ENCODE results near the gene TNC. TPM values are rescaled to one million over a fixed set of nuclear protein-coding genes. Genes with fewer than 3 reads are reported as not detected.

The TNC gene
- total RNA-seq, 1 experiment from 2014 or later = 5.7 TPM

DNA sequence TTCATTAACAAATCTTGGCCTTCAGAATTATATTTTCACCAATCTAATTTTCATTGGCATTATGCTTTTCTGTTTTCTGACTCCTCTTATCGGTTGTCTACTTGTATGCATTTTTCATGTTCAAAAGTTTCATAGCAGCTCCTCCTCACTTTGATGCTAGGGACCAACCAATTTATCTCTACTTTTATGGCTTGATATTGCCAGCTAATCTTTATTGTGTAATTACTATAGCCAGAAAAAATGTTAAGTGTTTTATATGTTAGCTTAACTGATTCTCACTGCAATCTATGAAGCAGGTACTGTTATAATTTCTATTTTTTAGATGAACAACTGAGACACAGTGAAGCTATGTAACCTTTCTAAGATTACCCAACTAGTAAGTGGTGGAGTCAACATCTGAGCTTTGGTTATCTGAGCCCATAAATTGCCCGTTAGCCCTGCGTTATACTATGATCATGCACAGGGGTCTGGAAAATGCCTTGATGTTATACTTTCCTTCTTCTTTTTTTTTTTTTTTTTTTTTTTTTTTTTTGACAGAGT lies 34.4 kb upstream of the TNC start:
- Histone ChIP-seq H3K4me3 (ENCODE audit: low read depth in 2 of 2, low read length in 2 of 2) (no peak overlapping the region), H3K36me3 (ENCODE audit: control insufficient read depth, insufficient read depth, low read length) (no peaks in the 10 kb centered on the region), H3K4me1 (ENCODE audit: control insufficient read depth, insufficient read depth, low read length) (no peaks in the 10 kb centered on the region), H3K27ac (ENCODE audit: low read length) (no peak overlapping the region), H3K9me3 (ENCODE audit: control insufficient read depth, insufficient read depth, low read depth, low read length) (no peaks in the 10 kb centered on the region), H3K27me3 (ENCODE audit: control insufficient read depth, insufficient read depth, low read length) (no peaks in the 10 kb centered on the region)
- intact Hi-C loops (cut with micrococcal nuclease; ENCODE audit: unreplicated experiment) (no loop called here), in situ Hi-C loops (cut with HindIII; ENCODE audit: low pct_unique_long_range_greater_than_20kb, low sequenced_read_pairs) (no loop called here)
- TF ChIP-seq REST (IDR thresholded peaks at IDR 0.05; ENCODE audit: insufficient read depth in 1 of 2, low read depth in 2 of 2, low read length in 1 of 2) (no peak), SIN3A (IDR thresholded peaks at IDR 0.05; ENCODE audit: borderline replicate concordance, insufficient read depth, low read depth, low read length) (no peak)
- CTCF ChIA-PET = interaction anchor here (0.6 kb wide), 1 partner anchor 372 kb away, joined by 5 read pairs; no protein-coding TSS in a partner anchor
- no peak for ATAC-seq
- DNase-seq (ENCODE audit: low read depth, low spot score) = no peak
- no TSS peak for BruUV-seq (replicated peaks)
- POLR2A ChIA-PET = no interaction called here

DNA sequence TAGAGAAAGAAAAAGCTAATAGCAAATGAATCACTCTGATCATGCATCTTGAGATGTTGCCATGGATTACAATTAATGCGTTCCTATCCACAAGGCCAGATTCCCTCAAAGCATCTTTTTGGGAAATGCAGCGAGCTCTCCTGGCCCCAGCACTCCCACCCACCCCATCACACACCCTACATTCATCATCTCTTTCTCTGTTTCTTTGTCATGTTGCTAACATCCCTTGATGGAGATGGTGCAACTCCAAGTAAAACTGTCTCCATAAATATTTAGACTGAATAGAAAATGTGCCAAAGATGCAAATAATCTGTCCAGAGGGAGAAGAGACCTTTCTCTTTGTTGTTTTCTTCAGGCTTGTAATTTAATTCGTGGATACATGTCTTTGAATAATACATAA lies 30.8 kb upstream of the TNC start:
- no peak overlapping the region for H3K27ac ChIP-seq (ENCODE audit: low read length)
- no peaks in the 10 kb centered on the region for H3K27me3 ChIP-seq (ENCODE audit: control insufficient read depth, insufficient read depth, low read length)
- H3K4me1 ChIP-seq (ENCODE audit: control insufficient read depth, insufficient read depth, low read length) = no peaks in the 10 kb centered on the region
- CTCF ChIA-PET = no interaction called here
- H3K4me3 ChIP-seq (ENCODE audit: low read depth in 2 of 2, low read length in 2 of 2) = no peak overlapping the region
- DNase-seq (ENCODE audit: low read depth, low spot score) = no peak
- TF ChIP-seq TCF7L2 (IDR thresholded peaks at IDR 0.05; ENCODE audit: low read depth, low read length) (no peak), SIN3A (IDR thresholded peaks at IDR 0.05; ENCODE audit: borderline replicate concordance, insufficient read depth, low read depth, low read length) (no peak), REST (IDR thresholded peaks at IDR 0.05; ENCODE audit: insufficient read depth in 1 of 2, low read depth in 2 of 2, low read length in 1 of 2) (no peak), POLR2AphosphoS5 (IDR thresholded peaks at IDR 0.05; ENCODE audit: low read depth, low read length) (no peak)
- TF ChIP-seq, protein P1, sequence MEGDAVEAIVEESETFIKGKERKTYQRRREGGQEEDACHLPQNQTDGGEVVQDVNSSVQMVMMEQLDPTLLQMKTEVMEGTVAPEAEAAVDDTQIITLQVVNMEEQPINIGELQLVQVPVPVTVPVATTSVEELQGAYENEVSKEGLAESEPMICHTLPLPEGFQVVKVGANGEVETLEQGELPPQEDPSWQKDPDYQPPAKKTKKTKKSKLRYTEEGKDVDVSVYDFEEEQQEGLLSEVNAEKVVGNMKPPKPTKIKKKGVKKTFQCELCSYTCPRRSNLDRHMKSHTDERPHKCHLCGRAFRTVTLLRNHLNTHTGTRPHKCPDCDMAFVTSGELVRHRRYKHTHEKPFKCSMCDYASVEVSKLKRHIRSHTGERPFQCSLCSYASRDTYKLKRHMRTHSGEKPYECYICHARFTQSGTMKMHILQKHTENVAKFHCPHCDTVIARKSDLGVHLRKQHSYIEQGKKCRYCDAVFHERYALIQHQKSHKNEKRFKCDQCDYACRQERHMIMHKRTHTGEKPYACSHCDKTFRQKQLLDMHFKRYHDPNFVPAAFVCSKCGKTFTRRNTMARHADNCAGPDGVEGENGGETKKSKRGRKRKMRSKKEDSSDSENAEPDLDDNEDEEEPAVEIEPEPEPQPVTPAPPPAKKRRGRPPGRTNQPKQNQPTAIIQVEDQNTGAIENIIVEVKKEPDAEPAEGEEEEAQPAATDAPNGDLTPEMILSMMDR (IDR thresholded peaks at IDR 0.05) = no peak
- H3K36me3 ChIP-seq (ENCODE audit: control insufficient read depth, insufficient read depth, low read length) = no peaks in the 10 kb centered on the region
- in situ Hi-C loops (cut with HindIII; ENCODE audit: low pct_unique_long_range_greater_than_20kb, low sequenced_read_pairs) = no loop called here
- intact Hi-C loops (cut with micrococcal nuclease; ENCODE audit: unreplicated experiment) = no loop called here
- no TSS peak for BruUV-seq (replicated peaks)
- ATAC-seq = no peak
- POLR2A ChIA-PET = no interaction called here
- H3K9me3 ChIP-seq (ENCODE audit: control insufficient read depth, insufficient read depth, low read depth, low read length) = no peaks in the 10 kb centered on the region
